GM12873 (cell line): ENCODE data around the gene PPDPF.

Experiments
- TF ChIP-seq, protein P1 (sequence below): IDR thresholded peaks from 2 replicates; pipeline ENCODE4 v1.5.1; 2012; ENCODE audit warnings: low read depth, mild to moderate bottlenecking, moderate library complexity, low read length, control low read depth; ENCODE audit not compliant: insufficient read depth; ENCODE audit errors: missing control alignments

Gene PPDPF

DNA sequence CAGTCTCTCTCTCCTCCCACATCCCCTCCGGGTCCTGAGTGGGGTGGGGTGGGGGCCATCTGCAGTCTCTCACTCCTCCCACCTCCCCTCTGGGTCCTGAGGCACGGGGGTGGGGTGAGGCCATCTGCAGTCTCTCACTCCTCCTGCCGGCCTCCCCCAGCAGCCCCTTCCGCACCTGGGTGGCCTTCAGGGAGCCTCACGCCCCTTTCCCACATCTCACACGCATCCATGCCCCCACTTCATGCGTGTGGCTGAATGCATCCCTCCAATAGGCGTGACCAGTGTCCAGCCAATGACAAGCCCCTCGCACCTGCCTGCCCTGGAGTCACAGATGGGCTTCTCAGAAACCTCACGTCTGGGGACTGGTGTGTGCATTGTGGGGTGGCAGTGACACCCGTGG, 28.0 kb downstream of the PPDPF start:
- TF ChIP-seq, protein P1, sequence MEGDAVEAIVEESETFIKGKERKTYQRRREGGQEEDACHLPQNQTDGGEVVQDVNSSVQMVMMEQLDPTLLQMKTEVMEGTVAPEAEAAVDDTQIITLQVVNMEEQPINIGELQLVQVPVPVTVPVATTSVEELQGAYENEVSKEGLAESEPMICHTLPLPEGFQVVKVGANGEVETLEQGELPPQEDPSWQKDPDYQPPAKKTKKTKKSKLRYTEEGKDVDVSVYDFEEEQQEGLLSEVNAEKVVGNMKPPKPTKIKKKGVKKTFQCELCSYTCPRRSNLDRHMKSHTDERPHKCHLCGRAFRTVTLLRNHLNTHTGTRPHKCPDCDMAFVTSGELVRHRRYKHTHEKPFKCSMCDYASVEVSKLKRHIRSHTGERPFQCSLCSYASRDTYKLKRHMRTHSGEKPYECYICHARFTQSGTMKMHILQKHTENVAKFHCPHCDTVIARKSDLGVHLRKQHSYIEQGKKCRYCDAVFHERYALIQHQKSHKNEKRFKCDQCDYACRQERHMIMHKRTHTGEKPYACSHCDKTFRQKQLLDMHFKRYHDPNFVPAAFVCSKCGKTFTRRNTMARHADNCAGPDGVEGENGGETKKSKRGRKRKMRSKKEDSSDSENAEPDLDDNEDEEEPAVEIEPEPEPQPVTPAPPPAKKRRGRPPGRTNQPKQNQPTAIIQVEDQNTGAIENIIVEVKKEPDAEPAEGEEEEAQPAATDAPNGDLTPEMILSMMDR, result no peak

DNA sequence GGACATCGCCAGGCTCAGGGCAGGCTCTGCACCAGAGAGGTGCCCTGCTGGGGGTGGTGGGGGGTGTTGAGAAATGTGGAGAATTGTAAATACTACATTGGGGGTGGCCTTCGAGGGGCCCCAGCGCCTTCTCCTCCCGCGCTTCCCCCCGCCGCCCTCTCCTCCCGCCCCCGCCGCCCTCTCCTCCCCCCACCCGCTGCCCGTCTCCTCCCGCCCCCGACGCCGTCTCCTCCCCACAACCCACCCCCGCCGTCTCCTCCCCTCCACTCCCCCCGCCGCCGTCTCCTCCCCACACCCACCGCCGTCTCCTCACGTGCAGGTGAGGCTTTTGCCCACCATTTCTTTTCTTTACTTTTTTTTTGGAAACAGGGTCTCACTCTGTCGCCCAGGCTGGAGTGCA, 28.5 kb downstream of the PPDPF start:
- TF ChIP-seq, protein P1, result no peak

DNA sequence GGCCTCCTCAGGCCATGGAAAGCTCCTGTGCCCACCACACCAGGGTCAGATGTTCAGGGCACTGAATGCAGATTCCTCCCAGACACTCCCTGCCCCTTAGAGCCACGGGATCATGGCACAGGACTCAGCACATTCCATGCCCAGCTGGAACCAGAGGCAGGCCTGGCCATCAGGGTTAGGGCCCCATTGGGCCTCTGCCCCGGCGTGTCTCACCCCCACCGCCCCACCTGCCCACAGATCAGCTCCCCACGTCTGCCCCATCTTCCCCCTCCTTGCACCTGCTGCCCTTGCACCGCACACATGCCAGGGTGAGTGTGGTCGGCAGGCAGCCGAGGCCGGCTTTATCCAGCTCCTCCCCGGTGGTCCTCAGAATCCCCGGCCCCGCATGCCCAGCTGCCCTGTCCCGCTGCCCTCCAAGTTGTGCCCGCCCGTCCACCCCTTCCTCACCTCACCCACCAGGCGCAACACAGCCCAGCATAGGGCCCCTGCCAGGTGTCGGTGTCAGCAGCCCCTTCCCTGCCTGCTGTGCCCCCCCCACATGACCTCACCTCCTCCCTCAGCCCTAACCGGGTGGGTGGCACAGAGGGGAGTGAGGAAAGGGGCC, 29.2 kb downstream of the PPDPF start:
- TF ChIP-seq, protein P1, result no peak

DNA sequence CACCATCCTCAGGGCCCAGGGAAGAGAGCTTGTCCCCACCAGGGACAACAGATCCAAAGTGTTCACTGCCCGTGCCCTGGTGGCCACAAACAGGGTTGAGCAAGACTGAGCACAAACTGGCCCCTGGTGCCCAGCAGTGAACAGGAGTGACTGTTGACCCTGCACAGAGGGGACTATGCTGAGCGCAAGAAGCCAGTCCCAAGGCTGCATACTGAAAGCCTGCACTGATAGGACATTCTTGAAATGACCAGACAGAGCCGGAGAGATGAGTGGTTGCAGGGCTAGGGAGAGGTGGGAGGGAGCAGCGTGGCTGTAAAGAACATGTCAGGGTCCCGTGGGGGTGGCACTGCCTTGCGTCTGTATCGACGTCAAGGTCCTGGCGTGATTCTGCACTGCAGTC, 30.5 kb downstream of the PPDPF start:
- TF ChIP-seq, protein P1, result no peak

DNA sequence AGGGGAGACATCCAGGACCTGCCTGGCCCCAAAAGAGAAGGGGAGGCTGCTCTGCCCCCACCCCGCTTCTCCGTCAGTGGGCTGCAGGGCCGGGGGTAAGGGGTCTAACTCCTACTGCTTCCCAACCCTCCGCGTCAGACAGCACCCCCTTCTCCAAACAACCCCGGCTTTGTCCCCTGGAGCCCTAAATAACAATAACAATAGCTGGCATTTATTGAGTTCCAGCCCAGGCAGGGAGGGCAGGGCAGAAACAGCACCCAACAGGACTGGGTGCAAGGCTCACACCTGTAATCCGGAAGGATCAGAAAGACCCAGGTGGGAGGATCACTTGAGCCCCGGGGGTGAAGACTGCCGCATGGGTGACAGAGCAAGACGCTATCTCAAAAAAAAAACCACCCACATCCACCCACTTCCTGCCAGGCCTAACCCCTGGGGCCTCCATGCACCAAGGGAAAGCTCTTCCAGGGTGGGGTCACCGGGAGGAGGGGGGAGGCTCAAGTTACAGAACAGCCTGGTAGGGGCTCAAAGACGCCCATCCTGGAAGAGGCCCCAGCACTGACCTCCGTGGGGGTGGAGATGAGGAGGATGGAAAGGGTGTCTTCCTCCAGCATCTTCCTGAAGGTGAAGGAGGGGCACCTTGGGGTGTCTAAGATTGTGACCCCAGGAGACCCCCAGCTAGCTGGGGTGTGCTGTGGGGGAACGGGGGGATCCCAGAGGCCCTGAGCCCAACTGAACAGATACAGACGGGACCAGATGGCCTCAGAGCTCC, 32.1 kb downstream of the PPDPF start:
- TF ChIP-seq, protein P1, result no peak

DNA sequence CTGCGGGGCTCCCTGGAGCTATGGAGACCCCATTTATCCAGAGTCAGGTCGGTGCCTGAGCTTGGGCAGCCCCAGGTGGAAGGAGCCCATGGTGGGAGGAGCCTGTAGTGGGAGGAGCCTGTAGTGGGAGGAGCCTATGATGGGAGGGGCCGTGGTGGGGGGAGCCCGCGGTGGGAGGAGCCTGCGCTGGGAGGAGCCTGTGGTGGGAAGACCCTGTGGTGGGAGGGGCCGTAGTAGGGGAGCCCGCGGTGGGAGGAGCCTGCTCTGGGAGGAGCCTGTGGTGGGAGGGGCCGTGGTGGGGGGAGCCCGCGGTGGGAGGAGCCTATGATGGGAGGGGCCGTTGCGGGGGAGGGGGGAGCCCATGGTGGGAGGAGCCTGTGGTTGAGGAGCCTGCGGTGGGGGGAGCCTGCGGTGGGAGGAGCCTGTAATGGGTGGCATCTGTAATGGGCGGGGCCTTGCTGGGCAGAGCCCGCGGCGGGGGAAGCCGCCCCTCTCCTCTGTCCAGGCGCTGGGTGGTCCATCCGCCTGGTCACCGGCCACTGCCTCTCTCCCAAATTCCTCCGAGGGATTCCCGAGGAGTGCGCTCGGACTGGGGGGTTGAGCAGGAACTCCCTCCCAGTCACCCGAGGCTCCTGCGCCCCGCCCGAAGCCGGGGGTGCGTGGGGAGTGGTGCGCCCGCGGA, 32.8 kb downstream of the PPDPF start:
- TF ChIP-seq, protein P1, result no peak

DNA sequence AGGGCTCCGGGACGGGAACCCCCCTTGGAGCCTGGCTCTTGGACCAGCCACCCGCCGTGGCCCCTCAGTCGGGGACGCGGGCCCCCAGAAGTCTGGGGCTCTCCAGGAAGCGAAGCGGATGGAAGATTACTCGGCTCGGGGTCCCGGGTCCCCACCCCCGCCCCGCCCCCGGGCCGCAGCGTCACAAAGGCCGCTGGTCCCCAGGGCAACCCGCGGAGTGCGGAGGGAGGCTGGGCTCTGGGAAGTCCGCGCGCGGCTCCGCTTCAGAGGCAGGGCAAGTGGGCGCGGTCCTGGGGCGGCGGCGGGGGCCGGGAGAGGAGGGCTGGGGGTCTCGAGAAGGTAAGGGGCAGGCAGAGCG, 33.3 kb downstream of the PPDPF start, which contains the start of gene FNDC11:
Gene FNDC11, plus strand, starts transcription at position 227 of the 358 bp plus-strand sequence. CDS start 1,505 bp downstream, outside the sequence.
- TF ChIP-seq, protein P1, result no peak
